Subcutaneous abdominal adipose tissue (tissue), 5 donors: ENCODE data around the gene IRGC.

ENCODE experiments used
- H3K27ac ChIP-seq: one replicate; pipeline ENCODE4 v1.7.0; 2013; ENCODE audit warnings: low read depth, mild to moderate bottlenecking, inconsistent platforms, low read length, moderate library complexity
- H3K27me3 ChIP-seq, 5 donors: one replicate each; pipeline ENCODE4 v1.7.0; 2013; ENCODE audit warnings: low read length in 5 of 5, inconsistent platforms in 1 of 5; ENCODE audit not compliant: control insufficient read depth in 5 of 5, insufficient read depth in 4 of 5
- H3K36me3 ChIP-seq, 5 donors: one replicate each; pipeline ENCODE4 v1.7.0; 2013; ENCODE audit warnings: low read length in 5 of 5; ENCODE audit not compliant: control insufficient read depth in 5 of 5, insufficient read depth in 5 of 5
- H3K4me1 ChIP-seq, 5 donors: one replicate each; pipeline ENCODE4 v1.7.0; 2013; ENCODE audit warnings: low read length in 5 of 5, mild to moderate bottlenecking in 3 of 5, moderate library complexity in 1 of 5; ENCODE audit not compliant: control insufficient read depth in 5 of 5, insufficient read depth in 5 of 5
- H3K4me3 ChIP-seq, 5 donors: one replicate each; pipeline ENCODE4 v1.7.0; 2013; ENCODE audit warnings: low read length in 5 of 5, low read depth in 1 of 5
- H3K9ac ChIP-seq, 5 donors: one replicate each; pipeline ENCODE4 v1.7.0; 2013; ENCODE audit warnings: low read length in 5 of 5, mild to moderate bottlenecking in 4 of 5, moderate library complexity in 3 of 5
- H3K9me3 ChIP-seq, 5 donors: one replicate each; pipeline ENCODE4 v1.7.0; 2013; ENCODE audit warnings: low read length in 5 of 5; ENCODE audit not compliant: control insufficient read depth in 5 of 5
- donor health status: healthy.
- donor health status: healthy.
- donor health status: healthy.
- donor health status: healthy.
- donor health status: healthy.

Gene IRGC

GRCh38 chr19:43735013-43735412 is 19.1 kb downstream of the IRGC start:
- H3K4me3 ChIP-seq: no peak overlapping the region
- H3K36me3 ChIP-seq: peaks cover 2 to 94% (median 81%) of the 10 kb centered on the region in 5 donors
- peaks cover 0 to 13% (median 12%) of the 10 kb centered on the region in 5 donors for H3K4me1 ChIP-seq
- no peak overlapping the region for H3K27ac ChIP-seq
- no peaks in the 10 kb centered on the region for H3K9me3 ChIP-seq
- no peak overlapping the region for H3K9ac ChIP-seq
- no peaks in the 10 kb centered on the region for H3K27me3 ChIP-seq

- H3K9me3 ChIP-seq: no peaks in the 10 kb centered on the region
- no peak overlapping the region for H3K27ac ChIP-seq
- no peaks in the 10 kb centered on the region for H3K27me3 ChIP-seq
- H3K4me1 ChIP-seq: peaks cover 0 to 13% (median 12%) of the 10 kb centered on the region in 5 donors
- peaks cover 4 to 94% (median 83%) of the 10 kb centered on the region in 5 donors for H3K36me3 ChIP-seq
- no peak overlapping the region for H3K9ac ChIP-seq
- no peak overlapping the region for H3K4me3 ChIP-seq
These were observed 20.1 kb downstream of the IRGC start for GRCh38 chr19:43735957-43736356.

- Histone ChIP-seq H3K36me3 (peaks cover 4 to 88% (median 68%) of the 10 kb centered on the region in 5 donors), H3K9ac (no peak overlapping the region), H3K4me3 (no peak overlapping the region), H3K9me3 (no peaks in the 10 kb centered on the region), H3K27ac (no peak overlapping the region), H3K4me1 (peaks cover 3 to 10% (median 6%) of the 10 kb centered on the region in 5 donors), H3K27me3 (no peaks in the 10 kb centered on the region)
These were observed 22.9 kb downstream of the IRGC start for GRCh38 chr19:43738780-43739211.

- no peak overlapping the region for H3K4me3 ChIP-seq
- no peak overlapping the region for H3K9ac ChIP-seq
- peaks cover 3 to 18% (median 6%) of the 10 kb centered on the region in 5 donors for H3K4me1 ChIP-seq
- H3K9me3 ChIP-seq: no peaks in the 10 kb centered on the region
- no peak overlapping the region for H3K27ac ChIP-seq
- H3K27me3 ChIP-seq: no peaks in the 10 kb centered on the region
- H3K36me3 ChIP-seq: peaks cover 4 to 88% (median 70%) of the 10 kb centered on the region in 5 donors
These were observed 23.8 kb downstream of the IRGC start for GRCh38 chr19:43739439-43740235.

- no peak overlapping the region for H3K27ac ChIP-seq
- H3K36me3 ChIP-seq: peaks cover 6 to 86% (median 71%) of the 10 kb centered on the region in 5 donors
- no peaks in the 10 kb centered on the region for H3K27me3 ChIP-seq
- no peaks in the 10 kb centered on the region for H3K9me3 ChIP-seq
- no peak overlapping the region for H3K4me3 ChIP-seq
- no peak overlapping the region for H3K9ac ChIP-seq
- H3K4me1 ChIP-seq: peaks cover 3 to 20% (median 7%) of the 10 kb centered on the region in 5 donors
These were observed 25.4 kb downstream of the IRGC start for GRCh38 chr19:43741075-43741825.

GRCh38 chr19:43743059-43743458 is 27.2 kb downstream of the IRGC start:
- H3K27ac ChIP-seq: no peak overlapping the region

GRCh38 chr19:43747557-43748204 is 31.8 kb downstream of the IRGC start:
- Histone ChIP-seq H3K27ac (no peak overlapping the region), H3K9ac (no peak overlapping the region), H3K36me3 (peaks cover 8 to 73% (median 63%) of the 10 kb centered on the region in 5 donors)

More at GRCh38 chr19:43743059-43743458, 27.2 kb downstream of the IRGC start:
- Histone ChIP-seq H3K9ac (peak overlapping the region in 1 of 5 donors; percentile 14), H3K36me3 (peaks cover 7 to 87% (median 72%) of the 10 kb centered on the region in 5 donors), H3K27me3 (no peaks in the 10 kb centered on the region), H3K9me3 (no peaks in the 10 kb centered on the region), H3K4me1 (peaks cover 3 to 20% (median 7%) of the 10 kb centered on the region in 5 donors), H3K4me3 (no peak overlapping the region)

GRCh38 chr19:43748205-43748594 is 32.3 kb downstream of the IRGC start:
- Histone ChIP-seq H3K9ac (no peak overlapping the region), H3K9me3 (no peaks in the 10 kb centered on the region), H3K36me3 (peaks cover 8 to 72% (median 63%) of the 10 kb centered on the region in 5 donors), H3K27ac (no peak overlapping the region), H3K4me1 (peaks cover under 1 to 21% (median 7%) of the 10 kb centered on the region in 5 donors), H3K27me3 (no peaks in the 10 kb centered on the region), H3K4me3 (no peak overlapping the region)

More at GRCh38 chr19:43747557-43748204, 31.8 kb downstream of the IRGC start:
- H3K4me1 ChIP-seq: peaks cover 3 to 20% (median 7%) of the 10 kb centered on the region in 5 donors
- H3K9me3 ChIP-seq: no peaks in the 10 kb centered on the region
- no peaks in the 10 kb centered on the region for H3K27me3 ChIP-seq
- no peak overlapping the region for H3K4me3 ChIP-seq

- peaks cover 8 to 69% (median 58%) of the 10 kb centered on the region in 5 donors for H3K36me3 ChIP-seq
These were observed 32.8 kb downstream of the IRGC start for GRCh38 chr19:43748685-43749084.

More at GRCh38 chr19:43748685-43749084, 32.8 kb downstream of the IRGC start:
- Histone ChIP-seq H3K9ac (no peak overlapping the region), H3K4me1 (peaks cover 0 to 21% (median 10%) of the 10 kb centered on the region in 5 donors), H3K27ac (no peak overlapping the region), H3K9me3 (no peaks in the 10 kb centered on the region), H3K4me3 (no peak overlapping the region), H3K27me3 (no peaks in the 10 kb centered on the region)
